Suprapubic skin (tissue), 4 donors: Measurements from ENCODE around the gene EBP.

Experiments
- POLR2A ChIP-seq, 2 donors: fragments of 450-650 bp; IDR thresholded peaks; one replicate each; pipeline ENCODE4 v1.6.1; 2017; ENCODE audit warnings: antibody characterized with exemption in 2 of 2, mild to moderate bottlenecking in 2 of 2, moderate library complexity in 2 of 2
- POLR2AphosphoS5 ChIP-seq, 3 donors: sonication (generic); formaldehyde crosslinking; IDR thresholded peaks; one replicate each; pipeline ENCODE4 v1.6.1; 2017; ENCODE audit warnings: antibody characterized with exemption in 3 of 3
- TF ChIP-seq, protein P1 (sequence below), 2 donors: fragments of 200-600 bp in 1 of 2; fragments of 450-650 bp in 1 of 2; sonication (generic) in 1 of 2; IDR thresholded peaks; one replicate each; pipeline ENCODE4 v1.5.1; 2016 to 2019; ENCODE audit warnings: antibody characterized with exemption in 2 of 2, mild to moderate bottlenecking in 1 of 2, moderate library complexity in 1 of 2

DNA sequence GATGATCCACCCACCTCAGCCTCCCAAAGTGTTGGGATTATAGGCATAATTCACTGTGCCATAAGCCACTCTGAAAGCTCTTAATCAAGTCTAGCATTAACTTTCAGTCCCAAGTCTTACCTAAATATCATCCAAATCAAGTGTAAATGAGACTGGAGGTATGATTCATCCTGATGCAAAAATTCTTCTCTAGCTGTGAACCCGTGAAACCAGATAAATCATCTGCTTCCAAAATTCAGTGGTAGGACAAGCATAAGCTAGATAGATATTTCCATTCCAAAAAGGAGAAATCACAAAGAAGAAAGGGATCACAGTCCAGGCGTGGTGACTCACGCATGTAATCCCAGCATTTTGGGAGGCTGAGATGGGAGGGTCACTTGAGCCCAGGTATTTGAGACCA, 9.1 kb downstream of the EBP start:
- TF ChIP-seq, protein P1, sequence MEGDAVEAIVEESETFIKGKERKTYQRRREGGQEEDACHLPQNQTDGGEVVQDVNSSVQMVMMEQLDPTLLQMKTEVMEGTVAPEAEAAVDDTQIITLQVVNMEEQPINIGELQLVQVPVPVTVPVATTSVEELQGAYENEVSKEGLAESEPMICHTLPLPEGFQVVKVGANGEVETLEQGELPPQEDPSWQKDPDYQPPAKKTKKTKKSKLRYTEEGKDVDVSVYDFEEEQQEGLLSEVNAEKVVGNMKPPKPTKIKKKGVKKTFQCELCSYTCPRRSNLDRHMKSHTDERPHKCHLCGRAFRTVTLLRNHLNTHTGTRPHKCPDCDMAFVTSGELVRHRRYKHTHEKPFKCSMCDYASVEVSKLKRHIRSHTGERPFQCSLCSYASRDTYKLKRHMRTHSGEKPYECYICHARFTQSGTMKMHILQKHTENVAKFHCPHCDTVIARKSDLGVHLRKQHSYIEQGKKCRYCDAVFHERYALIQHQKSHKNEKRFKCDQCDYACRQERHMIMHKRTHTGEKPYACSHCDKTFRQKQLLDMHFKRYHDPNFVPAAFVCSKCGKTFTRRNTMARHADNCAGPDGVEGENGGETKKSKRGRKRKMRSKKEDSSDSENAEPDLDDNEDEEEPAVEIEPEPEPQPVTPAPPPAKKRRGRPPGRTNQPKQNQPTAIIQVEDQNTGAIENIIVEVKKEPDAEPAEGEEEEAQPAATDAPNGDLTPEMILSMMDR (IDR thresholded peaks at IDR 0.05), result no peak
- TF ChIP-seq POLR2A (IDR thresholded peaks at IDR 0.05) (no peak), POLR2AphosphoS5 (IDR thresholded peaks at IDR 0.05) (no peak)
